ENCODE results near the gene DPH2.

DPH2 gene

GRCh38 chr1:43994071-43994470, 24.3 kb downstream of the DPH2 start:
- in situ Hi-C loops (cut with MboI; ENCODE audit: low pct_unique_long_range_greater_than_20kb, low sequenced_read_pairs): no loop called here
- no peak for DNase-seq

GRCh38 chr1:43994794-43995790, 25.3 kb downstream of the DPH2 start:
- DNase-seq: peak; percentile 69

GRCh38 chr1:43995984-43996732, 26.3 kb downstream of the DPH2 start:
- in situ Hi-C loops (cut with MboI; ENCODE audit: low pct_unique_long_range_greater_than_20kb, low sequenced_read_pairs): no loop called here
- DNase-seq: no peak

More at GRCh38 chr1:43994794-43995790, 25.3 kb downstream of the DPH2 start:
- in situ Hi-C loops (cut with MboI; ENCODE audit: low pct_unique_long_range_greater_than_20kb, low sequenced_read_pairs): no loop called here

- DNase-seq: no peak
- in situ Hi-C loops (cut with MboI; ENCODE audit: low pct_unique_long_range_greater_than_20kb, low sequenced_read_pairs): no loop called here
Observed at GRCh38 chr1:43996733-43997115, 26.9 kb downstream of the DPH2 start.

- no peak for DNase-seq
- in situ Hi-C loops (cut with MboI; ENCODE audit: low pct_unique_long_range_greater_than_20kb, low sequenced_read_pairs): no loop called here
Observed at GRCh38 chr1:43997295-43997999, 27.6 kb downstream of the DPH2 start.

- in situ Hi-C loops (cut with MboI; ENCODE audit: low pct_unique_long_range_greater_than_20kb, low sequenced_read_pairs): no loop called here
- DNase-seq: no peak
Observed at GRCh38 chr1:43998000-43998378, 28.2 kb downstream of the DPH2 start.

- in situ Hi-C loops (cut with MboI; ENCODE audit: low pct_unique_long_range_greater_than_20kb, low sequenced_read_pairs): no loop called here
- no peak for DNase-seq
Observed at GRCh38 chr1:43999455-43999854, 29.6 kb downstream of the DPH2 start.

GRCh38 chr1:44000122-44000665, 30.4 kb downstream of the DPH2 start:
- DNase-seq: no peak
- in situ Hi-C loops (cut with MboI; ENCODE audit: low pct_unique_long_range_greater_than_20kb, low sequenced_read_pairs): no loop called here

GRCh38 chr1:44002165-44002564, 32.4 kb downstream of the DPH2 start:
- DNase-seq: no peak
- in situ Hi-C loops (cut with MboI; ENCODE audit: low pct_unique_long_range_greater_than_20kb, low sequenced_read_pairs): no loop called here

- no peak for DNase-seq
- in situ Hi-C loops (cut with MboI; ENCODE audit: low pct_unique_long_range_greater_than_20kb, low sequenced_read_pairs): no loop called here
Observed at GRCh38 chr1:44002606-44003157, 32.9 kb downstream of the DPH2 start.

GRCh38 chr1:44008259-44008658, 38.4 kb downstream of the DPH2 start:
- in situ Hi-C loops (cut with MboI; ENCODE audit: low pct_unique_long_range_greater_than_20kb, low sequenced_read_pairs): no loop called here
- no peak for DNase-seq

GRCh38 chr1:44010935-44011471, 41.2 kb downstream of the DPH2 start:
- in situ Hi-C loops (cut with MboI; ENCODE audit: low pct_unique_long_range_greater_than_20kb, low sequenced_read_pairs): no loop called here
- no peak for DNase-seq

- no peak for DNase-seq
Observed at GRCh38 chr1:44012404-44012803, 42.6 kb downstream of the DPH2 start.

GRCh38 chr1:44012941-44013609, 43.3 kb downstream of the DPH2 start:
- peak; percentile 70 for DNase-seq
- in situ Hi-C loops (cut with MboI; ENCODE audit: low pct_unique_long_range_greater_than_20kb, low sequenced_read_pairs): no loop called here

More at GRCh38 chr1:44012404-44012803, 42.6 kb downstream of the DPH2 start:
- in situ Hi-C loops (cut with MboI; ENCODE audit: low pct_unique_long_range_greater_than_20kb, low sequenced_read_pairs): no loop called here

- in situ Hi-C loops (cut with MboI; ENCODE audit: low pct_unique_long_range_greater_than_20kb, low sequenced_read_pairs): no loop called here
Observed at GRCh38 chr1:44013949-44014348, 44.1 kb downstream of the DPH2 start.

GRCh38 chr1:44014365-44015104, 44.7 kb downstream of the DPH2 start:
- no peak for DNase-seq
- in situ Hi-C loops (cut with MboI; ENCODE audit: low pct_unique_long_range_greater_than_20kb, low sequenced_read_pairs): no loop called here

More at GRCh38 chr1:44013949-44014348, 44.1 kb downstream of the DPH2 start:
- no peak for DNase-seq

GRCh38 chr1:44015206-44015605, 45.4 kb downstream of the DPH2 start:
- DNase-seq: no peak
- in situ Hi-C loops (cut with MboI; ENCODE audit: low pct_unique_long_range_greater_than_20kb, low sequenced_read_pairs): no loop called here
